ENCODE data around the gene GALNT9. TPM values are rescaled to one million over a fixed set of nuclear protein-coding genes. Genes with fewer than 3 reads are reported as not detected.

GALNT9 gene
- total and polyA plus RNA-seq, 2 experiments from 2014 or later, result 0.33 to 1.4 TPM

- DNase-seq, result no peak
- peaks cover 23% of the 10 kb centered on the region for H3K27me3 ChIP-seq (replicated peaks; ENCODE audit: insufficient read depth)
- no peaks in the 10 kb centered on the region for H3K36me3 ChIP-seq (ENCODE audit: low read depth)
- H3K4me3 ChIP-seq, result no peak overlapping the region
- WGBS, 2 experiments (ENCODE audit: low coverage in 1 of 2, low lambda C conversion rate in 2 of 2, missing lambda C conversion rate in 2 of 2), result 76 to 81% methylated on average over 13 to 20 of the region's 23 CpGs
- no peaks in the 10 kb centered on the region for H3K4me1 ChIP-seq (ENCODE audit: insufficient read depth)
- H4K20me1 ChIP-seq (ENCODE audit: insufficient read depth), result no peaks in the 10 kb centered on the region
- no peaks in the 10 kb centered on the region for H3F3A ChIP-seq (ENCODE audit: insufficient read depth)
- in situ Hi-C loops (cut with MboI), result no loop called here
- TF ChIP-seq EZH2 (IDR thresholded peaks at IDR 0.05; ENCODE audit: insufficient read depth, poor library complexity, severe bottlenecking), result no peak
- no peak for TF ChIP-seq EZH2phosphoT487 (IDR thresholded peaks at IDR 0.05; ENCODE audit: insufficient read depth, low read depth)
- H3K4me2 ChIP-seq (ENCODE audit: unreplicated experiment), result no peak overlapping the region
- no peak overlapping the region for H3K27ac ChIP-seq
- H3K79me2 ChIP-seq (ENCODE audit: insufficient read depth), result no peaks in the 10 kb centered on the region
- no peak overlapping the region for H2AFZ ChIP-seq
- no peak overlapping the region for H3K9ac ChIP-seq
- no peaks in the 10 kb centered on the region for H3K9me3 ChIP-seq (ENCODE audit: low read depth)
- no peaks in the 10 kb centered on the region for H3K9me2 ChIP-seq (ENCODE audit: insufficient read depth)
These were observed 8.6 kb downstream of the GALNT9 start for GRCh38 chr12:132320767-132321211.

- Histone ChIP-seq H3K4me1 (ENCODE audit: insufficient read depth) (no peaks in the 10 kb centered on the region), H3K4me2 (ENCODE audit: unreplicated experiment) (no peak overlapping the region), H2AFZ (no peak overlapping the region), H3K79me2 (ENCODE audit: insufficient read depth) (no peaks in the 10 kb centered on the region), H3K36me3 (ENCODE audit: low read depth) (no peaks in the 10 kb centered on the region), H4K20me1 (ENCODE audit: insufficient read depth) (no peaks in the 10 kb centered on the region), H3K9me3 (ENCODE audit: low read depth) (no peaks in the 10 kb centered on the region), H3K9me2 (ENCODE audit: insufficient read depth) (no peaks in the 10 kb centered on the region), H3K4me3 (no peak overlapping the region), H3K27ac (no peak overlapping the region), H3F3A (ENCODE audit: insufficient read depth) (no peaks in the 10 kb centered on the region), H3K27me3 (replicated peaks; ENCODE audit: insufficient read depth) (peaks cover 26% of the 10 kb centered on the region), H3K9ac (no peak overlapping the region)
- in situ Hi-C loops (cut with MboI), result no loop called here
- TF ChIP-seq EZH2phosphoT487 (IDR thresholded peaks at IDR 0.05; ENCODE audit: insufficient read depth, low read depth), result no peak
- TF ChIP-seq EZH2 (IDR thresholded peaks at IDR 0.05; ENCODE audit: insufficient read depth, poor library complexity, severe bottlenecking), result no peak
- WGBS, 2 experiments (ENCODE audit: low coverage in 1 of 2, low lambda C conversion rate in 2 of 2, missing lambda C conversion rate in 2 of 2), result 57 to 59% methylated on average over 29 of the region's 29 CpGs
- no peak for DNase-seq
These were observed 9.3 kb downstream of the GALNT9 start for GRCh38 chr12:132319991-132320570.

DNA sequence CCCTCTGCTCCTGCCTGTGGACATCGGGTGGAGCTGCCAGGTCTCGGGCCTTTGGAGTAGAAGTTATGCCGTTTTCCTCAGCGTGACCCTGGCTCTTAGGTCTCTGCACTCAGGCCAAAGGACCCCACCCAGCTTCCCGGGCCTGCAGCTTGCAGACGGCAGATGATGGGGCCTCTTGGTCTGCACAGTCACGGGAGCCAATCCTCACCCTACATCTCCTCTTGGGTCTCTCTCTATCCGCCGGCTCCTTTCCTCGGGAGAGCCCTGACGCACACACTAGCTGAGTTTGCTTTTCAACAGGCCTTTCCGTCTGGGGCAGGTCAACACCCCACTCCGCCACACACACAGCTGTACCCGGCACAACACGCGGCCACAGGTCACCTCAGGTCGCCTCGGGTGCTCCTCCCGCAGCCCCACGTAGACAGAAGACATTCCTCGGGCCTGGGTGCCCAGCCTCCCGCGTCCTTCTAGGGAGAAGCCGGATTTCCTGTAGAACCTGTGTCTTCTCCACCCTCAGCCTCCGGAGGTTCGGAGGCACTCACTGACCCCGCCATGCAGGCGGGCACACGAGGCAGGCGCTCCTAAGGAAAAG, 9.9 kb downstream of the GALNT9 start:
- H3K9me2 ChIP-seq (ENCODE audit: insufficient read depth), result no peaks in the 10 kb centered on the region
- no peak overlapping the region for H3K4me3 ChIP-seq
- in situ Hi-C loops (cut with MboI), result no loop called here
- no peaks in the 10 kb centered on the region for H3K9me3 ChIP-seq (ENCODE audit: low read depth)
- H3K27me3 ChIP-seq (replicated peaks; ENCODE audit: insufficient read depth), result peaks cover 32% of the 10 kb centered on the region
- no peak for DNase-seq
- H3K4me1 ChIP-seq (ENCODE audit: insufficient read depth), result no peaks in the 10 kb centered on the region
- no peaks in the 10 kb centered on the region for H4K20me1 ChIP-seq (ENCODE audit: insufficient read depth)
- no peak overlapping the region for H3K4me2 ChIP-seq (ENCODE audit: unreplicated experiment)
- H3K79me2 ChIP-seq (ENCODE audit: insufficient read depth), result no peaks in the 10 kb centered on the region
- H3F3A ChIP-seq (ENCODE audit: insufficient read depth), result no peaks in the 10 kb centered on the region
- H3K36me3 ChIP-seq (ENCODE audit: low read depth), result no peaks in the 10 kb centered on the region
- no peak overlapping the region for H3K27ac ChIP-seq
- no peak overlapping the region for H2AFZ ChIP-seq
- no peak overlapping the region for H3K9ac ChIP-seq
- no peak for TF ChIP-seq EZH2 (IDR thresholded peaks at IDR 0.05; ENCODE audit: insufficient read depth, poor library complexity, severe bottlenecking)
- TF ChIP-seq EZH2phosphoT487 (IDR thresholded peaks at IDR 0.05; ENCODE audit: insufficient read depth, low read depth), result no peak
- WGBS, 2 experiments (ENCODE audit: low coverage in 1 of 2, low lambda C conversion rate in 2 of 2, missing lambda C conversion rate in 2 of 2), result 54 to 63% methylated on average over 29 to 30 of the region's 30 CpGs

- Histone ChIP-seq H4K20me1 (ENCODE audit: insufficient read depth) (no peaks in the 10 kb centered on the region), H3K27me3 (replicated peaks; ENCODE audit: insufficient read depth) (peaks cover 32% of the 10 kb centered on the region), H3K4me1 (ENCODE audit: insufficient read depth) (no peaks in the 10 kb centered on the region), H3K9me2 (ENCODE audit: insufficient read depth) (no peaks in the 10 kb centered on the region), H3K9ac (no peak overlapping the region), H3K4me2 (ENCODE audit: unreplicated experiment) (no peak overlapping the region), H2AFZ (no peak overlapping the region), H3K79me2 (ENCODE audit: insufficient read depth) (no peaks in the 10 kb centered on the region), H3K27ac (no peak overlapping the region), H3K9me3 (ENCODE audit: low read depth) (no peaks in the 10 kb centered on the region), H3K4me3 (no peak overlapping the region), H3F3A (ENCODE audit: insufficient read depth) (no peaks in the 10 kb centered on the region), H3K36me3 (ENCODE audit: low read depth) (no peaks in the 10 kb centered on the region)
- in situ Hi-C loops (cut with MboI), result no loop called here
- 55 to 57% methylated on average over 18 to 19 of the region's 19 CpGs for WGBS, 2 experiments (ENCODE audit: low coverage in 1 of 2, low lambda C conversion rate in 2 of 2, missing lambda C conversion rate in 2 of 2)
- DNase-seq, result no peak
- TF ChIP-seq EZH2phosphoT487 (IDR thresholded peaks at IDR 0.05; ENCODE audit: insufficient read depth, low read depth) (no peak), EZH2 (IDR thresholded peaks at IDR 0.05; ENCODE audit: insufficient read depth, poor library complexity, severe bottlenecking) (no peak)
These were observed 10.8 kb downstream of the GALNT9 start for GRCh38 chr12:132318618-132319033.
